HEK293 (cell line): Measurements from ENCODE around the gene SLC16A1.

Experiments
- AEBP2 ChIP-seq: fragments of 450-650 bp; formaldehyde crosslinking; IDR thresholded peaks from 2 replicates; pipeline ENCODE4 v1.5.1; 2016; ENCODE audit warnings: missing biosample characterization, missing genetic modification characterization, borderline replicate concordance
- CTCF ChIP-seq: fragments of 450-650 bp; formaldehyde crosslinking; IDR thresholded peaks from 2 replicates; pipeline ENCODE4 v1.5.1; 2016; ENCODE audit warnings: missing biosample characterization, missing genetic modification characterization
- GLI4 ChIP-seq: fragments of 450-650 bp; formaldehyde crosslinking; IDR thresholded peaks from 2 replicates; pipeline ENCODE4 v1.5.1; 2016; ENCODE audit warnings: missing biosample characterization, missing genetic modification characterization
- GLIS1 ChIP-seq: fragments of 450-650 bp; formaldehyde crosslinking; IDR thresholded peaks from 2 replicates; pipeline ENCODE4 v1.5.1; 2016; ENCODE audit warnings: missing biosample characterization, missing genetic modification characterization
- PBX3 ChIP-seq: sonication (generic); formaldehyde crosslinking; IDR thresholded peaks from 2 replicates; pipeline ENCODE4 v1.8.1; 2022; ENCODE audit warnings: mild to moderate bottlenecking, moderate library complexity, missing genetic modification reagents
- REPIN1 ChIP-seq: fragments of 450-650 bp; formaldehyde crosslinking; IDR thresholded peaks from 2 replicates; pipeline ENCODE4 v1.5.1; 2017; ENCODE audit warnings: missing biosample characterization, missing genetic modification characterization, low read depth
- REST ChIP-seq: fragments of 450-650 bp; formaldehyde crosslinking; IDR thresholded peaks from 2 replicates; pipeline ENCODE4 v1.5.1; 2016; ENCODE audit warnings: missing biosample characterization, missing genetic modification characterization
- WT1 ChIP-seq: fragments of 450-650 bp; formaldehyde crosslinking; IDR thresholded peaks from 2 replicates; pipeline ENCODE4 v1.5.1; 2016; ENCODE audit warnings: missing biosample characterization, missing genetic modification characterization
- ZBTB1 ChIP-seq: fragments of 450-650 bp; formaldehyde crosslinking; IDR thresholded peaks from 2 replicates; pipeline ENCODE4 v1.5.1; 2016; ENCODE audit warnings: missing biosample characterization, missing genetic modification characterization
- ZBTB7A ChIP-seq: fragments of 450-650 bp; formaldehyde crosslinking; IDR thresholded peaks from 2 replicates; pipeline ENCODE4 v1.5.1; 2016; ENCODE audit warnings: low read depth, missing biosample characterization, missing genetic modification characterization
- ZFP3 ChIP-seq: fragments of 450-650 bp; formaldehyde crosslinking; IDR thresholded peaks from 2 replicates; pipeline ENCODE4 v1.5.1; 2016; ENCODE audit warnings: low read depth, missing biosample characterization, missing genetic modification characterization
- ZNF114 ChIP-seq: fragments of 450-650 bp; formaldehyde crosslinking; IDR thresholded peaks from 2 replicates; pipeline ENCODE4 v1.5.0; 2017; ENCODE audit warnings: missing biosample characterization, missing genetic modification characterization
- ZNF132 ChIP-seq: fragments of 450-650 bp; formaldehyde crosslinking; IDR thresholded peaks from 2 replicates; pipeline ENCODE4 v1.5.1; 2017; ENCODE audit warnings: missing biosample characterization, missing genetic modification characterization, borderline replicate concordance
- ZNF148 ChIP-seq: fragments of 450-650 bp; formaldehyde crosslinking; IDR thresholded peaks from 2 replicates; pipeline ENCODE4 v1.5.0; 2017; ENCODE audit warnings: missing biosample characterization, missing genetic modification characterization, borderline replicate concordance
- ZNF157 ChIP-seq: fragments of 450-650 bp; formaldehyde crosslinking; IDR thresholded peaks from 2 replicates; pipeline ENCODE4 v1.5.1; 2016; ENCODE audit warnings: missing biosample characterization, missing genetic modification characterization
- ZNF214 ChIP-seq: fragments of 450-650 bp; formaldehyde crosslinking; IDR thresholded peaks from 2 replicates; pipeline ENCODE4 v1.5.1; 2017; ENCODE audit warnings: missing biosample characterization, mild to moderate bottlenecking, missing genetic modification characterization, borderline replicate concordance
- ZNF23 ChIP-seq: fragments of 450-650 bp; formaldehyde crosslinking; IDR thresholded peaks from 2 replicates; pipeline ENCODE4 v1.5.1; 2016; ENCODE audit warnings: missing biosample characterization, missing genetic modification characterization, borderline replicate concordance
- ZNF280C ChIP-seq: fragments of 450-650 bp; formaldehyde crosslinking; IDR thresholded peaks from 2 replicates; pipeline ENCODE4 v1.5.1; 2016; ENCODE audit warnings: missing biosample characterization, missing genetic modification characterization
- ZNF324 ChIP-seq: fragments of 450-650 bp; formaldehyde crosslinking; IDR thresholded peaks from 2 replicates; pipeline ENCODE4 v1.5.1; 2016; ENCODE audit warnings: missing biosample characterization, missing genetic modification characterization
- ZNF362 ChIP-seq: fragments of 450-650 bp; formaldehyde crosslinking; IDR thresholded peaks from 2 replicates; pipeline ENCODE4 v1.5.1; 2016; ENCODE audit warnings: missing biosample characterization, missing genetic modification characterization
- ZNF404 ChIP-seq: fragments of 450-650 bp; formaldehyde crosslinking; IDR thresholded peaks from 2 replicates; pipeline ENCODE4 v1.5.1; 2017; ENCODE audit warnings: missing biosample characterization, missing genetic modification characterization
- ZNF423 ChIP-seq: fragments of 450-650 bp; formaldehyde crosslinking; IDR thresholded peaks from 2 replicates; pipeline ENCODE4 v1.5.1; 2016; ENCODE audit warnings: missing biosample characterization, missing genetic modification characterization
- ZNF580 ChIP-seq: fragments of 450-650 bp; formaldehyde crosslinking; IDR thresholded peaks from 2 replicates; pipeline ENCODE4 v1.5.1; 2016; ENCODE audit warnings: missing biosample characterization, missing genetic modification characterization
- ZNF660 ChIP-seq: fragments of 450-650 bp; IDR thresholded peaks from 2 replicates; pipeline ENCODE4 v1.5.1; 2018; ENCODE audit warnings: missing biosample characterization, mild to moderate bottlenecking, missing genetic modification characterization
- ZNF664 ChIP-seq: fragments of 450-650 bp; formaldehyde crosslinking; IDR thresholded peaks from 2 replicates; pipeline ENCODE4 v1.5.1; 2016; ENCODE audit warnings: missing biosample characterization, missing genetic modification characterization
- ZNF785 ChIP-seq: fragments of 450-650 bp; formaldehyde crosslinking; IDR thresholded peaks from 2 replicates; pipeline ENCODE4 v1.5.1; 2016; ENCODE audit warnings: missing biosample characterization, missing genetic modification characterization

The SLC16A1 gene

GRCh38 chr1:112935461-112936111, 20.4 kb downstream of the SLC16A1 start (continued):
- TF ChIP-seq ZNF664, result no peak
- TF ChIP-seq ZFP3, result no peak
- TF ChIP-seq ZBTB1 (tag by site-specific recombination), result no peak
- no peak for TF ChIP-seq ZNF423 (tag by site-specific recombination)
- no peak for TF ChIP-seq REPIN1 (tag by site-specific recombination)
- TF ChIP-seq CTCF (tag by site-specific recombination), result no peak
- no peak for TF ChIP-seq ZNF114
- no peak for TF ChIP-seq GLI4 (tag by site-specific recombination)
- peak; percentile 33; the same call in 1 of the 2 replicates for TF ChIP-seq ZNF580 (tag by site-specific recombination)
- TF ChIP-seq ZNF785 (tag by site-specific recombination), result no peak
- no peak for TF ChIP-seq AEBP2 (tag by site-specific recombination)
- no peak for TF ChIP-seq ZNF132 (tag by site-specific recombination)
- TF ChIP-seq ZNF324 (tag by site-specific recombination), result peak; percentile 35; the same call in 1 of the 2 replicates
- no peak for TF ChIP-seq ZNF148 (tag by site-specific recombination)
- no peak for TF ChIP-seq ZNF404 (tag by site-specific recombination)
- no peak; the same call in 1 of the 2 replicates for TF ChIP-seq WT1
- TF ChIP-seq ZNF280C (tag by site-specific recombination), result no peak
- no peak for TF ChIP-seq ZBTB7A (tag by site-specific recombination)
- no peak for TF ChIP-seq ZNF157 (tag by site-specific recombination)
- TF ChIP-seq ZNF660, result no peak
- TF ChIP-seq ZNF23 (tag by site-specific recombination), result no peak
- no peak for TF ChIP-seq ZNF214 (tag by site-specific recombination)
- TF ChIP-seq GLIS1 (tag by site-specific recombination), result no peak
- TF ChIP-seq REST, result no peak
- no peak for TF ChIP-seq ZNF362 (tag by site-specific recombination)
- no peak for TF ChIP-seq PBX3
